PC-3 (cell line): Measurements from ENCODE around the gene CELF5.

Experiments used
- CTCF ChIP-seq: fragments of 300-600 bp; sonication (generic); conservative IDR thresholded peaks from 2 replicates; pipeline ENCODE4 v1.5.1; 2017; ENCODE audit warnings: antibody characterized with exemption, low read depth, mild to moderate bottlenecking, low read length
- EZH2 ChIP-seq: fragments of 300-600 bp; sonication (generic); IDR thresholded peaks from one replicate; pipeline ENCODE4 v1.6.1; 2017; ENCODE audit warnings: antibody characterized with exemption, mild to moderate bottlenecking, low read length; ENCODE audit not compliant: unreplicated experiment
- EZH2phosphoT487 ChIP-seq: fragments of 300-600 bp; sonication (generic); IDR thresholded peaks from 2 replicates; pipeline ENCODE4 v1.6.1; 2018; ENCODE audit warnings: mild to moderate bottlenecking, antibody characterized with exemption, low read length, borderline replicate concordance

- TF ChIP-seq CTCF (no peak), EZH2 (no peak), EZH2phosphoT487 (no peak)
Observed at GRCh38 chr19:3309724-3310123, 85.3 kb downstream of the CELF5 start.
